K562 (cell line): ENCODE data around the gene CDCP1. TPM values are rescaled to one million over a fixed set of nuclear protein-coding genes. Genes with fewer than 3 reads are reported as not detected.

ENCODE experiments used
- CBX3 ChIP-seq, 2 experiments: IDR thresholded peaks; 1 replicate in 1 of 2; 2 replicates in 1 of 2; pipeline ENCODE4 v1.6.1; 2012; ENCODE audit warnings: inconsistent platforms in 2 of 2, low read length in 2 of 2, borderline replicate concordance in 1 of 2, control low read depth in 1 of 2
- CSDE1 ChIP-seq, 2 experiments: fragments of 450-650 bp; IDR thresholded peaks; 2 replicates each; pipeline ENCODE4 v1.6.1; 2016; ENCODE audit warnings: mild to moderate bottlenecking in 1 of 2
- DPF2 ChIP-seq: fragments of 450-650 bp; IDR thresholded peaks from 2 replicates; pipeline ENCODE4 v1.6.1; 2016
- GTF2E2 ChIP-seq: fragments of 200-800 bp; sonication (Bioruptor generic); IDR thresholded peaks from 2 replicates; pipeline ENCODE4 v1.6.1; 2016; ENCODE audit warnings: missing genetic modification characterization, missing compliant biosample characterization
- MCM2 ChIP-seq: fragments of 450-650 bp; IDR thresholded peaks from 2 replicates; pipeline ENCODE4 v1.6.1; 2017; ENCODE audit warnings: low read depth, mild to moderate bottlenecking
- RUNX1 ChIP-seq: sonication (generic); IDR thresholded peaks from 2 replicates; pipeline ENCODE4 v1.6.1; 2016; ENCODE audit warnings: antibody characterized with exemption, low read depth
- SP1 ChIP-seq: sonication (generic); formaldehyde crosslinking; IDR thresholded peaks from 2 replicates; pipeline ENCODE4 v1.8.1; 2022; ENCODE audit warnings: mild to moderate bottlenecking, missing genetic modification reagents
- TRIM28 ChIP-seq: fragments of 450-650 bp; IDR thresholded peaks from 2 replicates; pipeline ENCODE4 v1.6.1; 2017
- ZNF212 ChIP-seq: fragments of 450-650 bp; formaldehyde crosslinking; IDR thresholded peaks from 2 replicates; pipeline ENCODE4 v1.4.0; 2020; ENCODE audit warnings: mild to moderate bottlenecking
- polyA plus RNA-seq, 8 experiments: library from polyadenylated mRNA; depleted of rRNA in 4 of 8; stranded (reverse) in 5 of 8; unstranded in 3 of 8; fragments of >200 nt; fragmentation: Nextera tagmentation in 2 of 8; fragmentation: Illumina TruSeq in 1 of 8; extraction: Ambion mirVana in 2 of 8; extraction: Trizol in 1 of 8; gene quantifications; 2 replicates each; pipeline versions ENCODE4 v1.2.1 to v1.2.3, GENCODE V29; 2011 to 2014; ENCODE audit warnings: inconsistent platforms in 1 of 8, missing spikeins in 1 of 8
- total RNA-seq, 7 experiments: library from RNA; depleted of rRNA in 6 of 7; stranded (reverse); fragments of >200 nt in 6 of 7; fragmentation: Illumina TruSeq in 2 of 7; extraction: Trizol in 2 of 7; gene quantifications; 2 replicates each; pipeline versions ENCODE4 v1.2.1 to v1.2.3, GENCODE V29; 2011 to 2021; ENCODE audit warnings: low replicate concordance in 1 of 7
- TF ChIP-seq, protein P1 (sequence below), 2 experiments: fragments of 450-650 bp; IDR thresholded peaks; 2 replicates each; pipeline ENCODE4 v1.6.1; 2016; ENCODE audit warnings: mild to moderate bottlenecking in 2 of 2, borderline replicate concordance in 1 of 2, low read depth in 1 of 2, moderate library complexity in 1 of 2
- TF ChIP-seq, protein P2 (sequence below): IDR thresholded peaks from 3 replicates; pipeline ENCODE4 v1.6.1; 2011; ENCODE audit warnings: borderline replicate concordance, mild to moderate bottlenecking, moderate library complexity; ENCODE audit not compliant: insufficient read length; ENCODE audit errors: extremely low read depth
- TF ChIP-seq, protein P3 (sequence below): IDR thresholded peaks from 2 replicates; pipeline ENCODE4 v1.6.1; 2016; ENCODE audit warnings: missing genetic modification characterization, missing compliant biosample characterization
- TF ChIP-seq, protein P4 (sequence below), 3 experiments: fragments of 200-800 bp in 1 of 3; sonication (Bioruptor generic) in 1 of 3; sonication (generic) in 1 of 3; formaldehyde crosslinking in 1 of 3; IDR thresholded peaks; 2 replicates each; pipeline versions ENCODE4 v1.6.1 to v1.8.0; 2016 to 2022; ENCODE audit warnings: mild to moderate bottlenecking in 2 of 3, missing compliant biosample characterization in 2 of 3, missing genetic modification characterization in 2 of 3, missing genetic modification reagents in 1 of 3

The CDCP1 gene
- total and polyA plus RNA-seq, 9 of the 15 experiments (the other 6 are each of a cell fraction or from before 2014, with no cell fraction given), result 3.9 to 16.4 (median 5.2) TPM

DNA sequence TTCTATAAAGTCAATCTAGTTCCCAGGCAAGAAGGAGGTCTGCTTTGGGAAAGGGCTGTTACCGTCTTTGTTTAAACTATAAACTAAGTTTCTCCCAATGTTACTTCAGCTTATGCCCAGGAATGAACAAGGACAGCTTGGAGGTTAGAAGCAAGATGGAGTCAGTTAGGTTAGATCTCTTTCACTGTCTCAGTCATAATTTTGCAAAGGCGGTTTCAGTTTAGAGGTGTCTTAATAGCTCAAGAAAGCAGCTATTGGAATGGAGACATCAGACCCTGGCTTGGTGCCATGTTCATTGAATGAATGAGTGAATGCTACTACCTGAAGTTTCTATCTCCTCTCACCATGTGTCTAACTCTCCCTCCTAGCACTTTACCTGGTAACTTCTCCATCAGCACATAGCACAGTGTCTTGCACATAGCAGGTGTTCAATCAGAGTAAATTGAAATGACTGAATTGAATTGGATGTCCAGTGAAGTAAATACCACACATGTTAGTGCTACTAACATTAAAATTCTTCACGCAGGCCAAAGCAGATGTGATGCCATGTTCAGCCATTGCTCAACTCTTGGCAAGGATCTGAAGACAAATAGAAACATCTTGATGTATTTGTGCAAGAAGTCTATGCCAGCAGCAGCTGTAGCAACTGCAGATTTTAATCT, 91.9 kb downstream of the CDCP1 start (continued):
- TF ChIP-seq, protein P1, sequence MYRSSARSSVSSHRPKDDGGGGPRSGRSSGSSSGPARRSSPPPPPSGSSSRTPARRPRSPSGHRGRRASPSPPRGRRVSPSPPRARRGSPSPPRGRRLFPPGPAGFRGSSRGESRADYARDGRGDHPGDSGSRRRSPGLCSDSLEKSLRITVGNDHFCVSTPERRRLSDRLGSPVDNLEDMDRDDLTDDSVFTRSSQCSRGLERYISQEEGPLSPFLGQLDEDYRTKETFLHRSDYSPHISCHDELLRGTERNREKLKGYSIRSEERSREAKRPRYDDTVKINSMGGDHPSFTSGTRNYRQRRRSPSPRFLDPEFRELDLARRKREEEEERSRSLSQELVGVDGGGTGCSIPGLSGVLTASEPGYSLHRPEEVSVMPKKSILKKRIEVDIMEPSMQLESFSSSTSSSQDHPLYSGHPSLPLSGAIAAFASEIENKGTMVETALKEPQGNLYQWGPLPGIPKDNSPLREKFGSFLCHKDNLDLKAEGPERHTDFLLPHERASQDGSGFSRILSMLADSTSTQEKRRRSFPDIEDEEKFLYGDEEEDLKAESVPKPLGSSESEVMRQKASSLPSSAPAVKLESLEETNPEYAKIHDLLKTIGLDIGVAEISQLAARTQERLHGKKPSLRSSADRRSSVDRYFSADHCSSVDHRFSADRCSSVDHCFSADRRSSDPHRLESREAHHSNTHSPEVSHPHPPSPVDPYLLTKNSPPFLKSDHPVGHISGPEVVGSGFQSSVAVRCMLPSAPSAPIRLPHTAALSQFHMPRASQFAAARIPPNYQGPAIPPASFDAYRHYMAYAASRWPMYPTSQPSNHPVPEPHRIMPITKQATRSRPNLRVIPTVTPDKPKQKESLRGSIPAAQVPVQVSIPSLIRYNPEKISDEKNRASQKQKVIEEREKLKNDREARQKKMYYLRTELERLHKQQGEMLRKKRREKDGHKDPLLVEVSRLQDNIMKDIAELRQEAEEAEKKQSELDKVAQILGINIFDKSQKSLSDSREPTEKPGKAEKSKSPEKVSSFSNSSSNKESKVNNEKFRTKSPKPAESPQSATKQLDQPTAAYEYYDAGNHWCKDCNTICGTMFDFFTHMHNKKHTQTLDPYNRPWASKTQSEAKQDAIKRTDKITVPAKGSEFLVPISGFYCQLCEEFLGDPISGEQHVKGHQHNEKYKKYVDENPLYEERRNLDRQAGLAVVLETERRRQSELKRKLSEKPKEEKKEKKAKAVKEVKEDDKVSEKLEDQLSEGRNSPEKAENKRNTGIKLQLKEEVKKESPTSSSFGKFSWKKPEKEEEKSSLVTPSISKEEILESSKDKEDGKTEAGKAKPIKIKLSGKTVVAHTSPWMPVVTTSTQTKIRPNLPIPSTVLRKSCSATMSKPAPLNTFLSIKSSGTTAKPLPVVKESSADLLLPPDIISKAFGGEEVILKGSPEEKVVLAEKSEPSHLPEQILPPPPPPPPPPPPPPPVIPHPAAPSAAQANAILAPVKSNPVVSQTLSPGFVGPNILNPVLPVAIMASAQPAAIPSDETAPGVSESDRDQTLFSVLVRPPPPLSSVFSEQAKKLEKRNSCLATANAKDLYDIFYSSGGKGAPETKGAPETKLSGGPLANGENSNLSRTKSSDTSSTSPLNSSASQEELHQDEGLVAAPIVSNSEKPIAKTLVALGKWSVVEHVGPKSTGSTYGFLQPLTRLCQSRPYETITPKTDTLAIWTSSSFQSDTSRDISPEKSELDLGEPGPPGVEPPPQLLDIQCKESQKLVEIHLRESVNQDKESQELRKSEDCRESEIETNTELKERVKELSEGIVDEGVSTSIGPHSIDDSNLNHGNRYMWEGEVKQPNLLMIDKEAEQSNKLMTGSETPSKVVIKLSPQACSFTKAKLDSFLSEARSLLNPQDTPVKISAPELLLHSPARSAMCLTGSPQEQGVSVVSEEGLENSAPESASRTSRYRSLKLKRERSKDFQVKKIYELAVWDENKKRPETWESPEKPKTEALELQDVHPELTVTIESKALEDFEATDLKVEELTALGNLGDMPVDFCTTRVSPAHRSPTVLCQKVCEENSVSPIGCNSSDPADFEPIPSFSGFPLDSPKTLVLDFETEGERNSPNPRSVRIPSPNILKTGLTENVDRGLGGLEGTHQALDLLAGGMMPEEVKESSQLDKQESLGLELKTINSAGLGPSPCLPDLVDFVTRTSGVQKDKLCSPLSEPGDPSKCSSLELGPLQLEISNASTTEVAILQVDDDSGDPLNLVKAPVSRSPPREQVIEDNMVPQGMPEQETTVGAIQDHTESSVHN (IDR thresholded peaks at IDR 0.05; ENCODE audit: borderline replicate concordance in 1 of 2, low read depth in 1 of 2), result no peak; a peak in 1 of 4 replicates
- TF ChIP-seq ZNF212 (CRISPR knock-in tag) (peak; percentile 86), SP1 (CRISPR knock-in tag) (no peak), RUNX1 (no peak), DPF2 (0 out of 2 replicates have a peak, but pooled peaks have one; percentile 57), MCM2 (no peak), CSDE1 (IDR thresholded peaks at IDR 0.05) (no peak), CBX3 (IDR thresholded peaks at IDR 0.05; ENCODE audit: borderline replicate concordance in 1 of 2, low read length in 2 of 2) (no peak), TRIM28 (no peak), GTF2E2 (tag) (peak; percentile 87; the same call in 1 of the 2 replicates)
- TF ChIP-seq, protein P2, sequence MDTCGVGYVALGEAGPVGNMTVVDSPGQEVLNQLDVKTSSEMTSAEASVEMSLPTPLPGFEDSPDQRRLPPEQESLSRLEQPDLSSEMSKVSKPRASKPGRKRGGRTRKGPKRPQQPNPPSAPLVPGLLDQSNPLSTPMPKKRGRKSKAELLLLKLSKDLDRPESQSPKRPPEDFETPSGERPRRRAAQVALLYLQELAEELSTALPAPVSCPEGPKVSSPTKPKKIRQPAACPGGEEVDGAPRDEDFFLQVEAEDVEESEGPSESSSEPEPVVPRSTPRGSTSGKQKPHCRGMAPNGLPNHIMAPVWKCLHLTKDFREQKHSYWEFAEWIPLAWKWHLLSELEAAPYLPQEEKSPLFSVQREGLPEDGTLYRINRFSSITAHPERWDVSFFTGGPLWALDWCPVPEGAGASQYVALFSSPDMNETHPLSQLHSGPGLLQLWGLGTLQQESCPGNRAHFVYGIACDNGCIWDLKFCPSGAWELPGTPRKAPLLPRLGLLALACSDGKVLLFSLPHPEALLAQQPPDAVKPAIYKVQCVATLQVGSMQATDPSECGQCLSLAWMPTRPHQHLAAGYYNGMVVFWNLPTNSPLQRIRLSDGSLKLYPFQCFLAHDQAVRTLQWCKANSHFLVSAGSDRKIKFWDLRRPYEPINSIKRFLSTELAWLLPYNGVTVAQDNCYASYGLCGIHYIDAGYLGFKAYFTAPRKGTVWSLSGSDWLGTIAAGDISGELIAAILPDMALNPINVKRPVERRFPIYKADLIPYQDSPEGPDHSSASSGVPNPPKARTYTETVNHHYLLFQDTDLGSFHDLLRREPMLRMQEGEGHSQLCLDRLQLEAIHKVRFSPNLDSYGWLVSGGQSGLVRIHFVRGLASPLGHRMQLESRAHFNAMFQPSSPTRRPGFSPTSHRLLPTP, result no peak
- TF ChIP-seq, protein P3, sequence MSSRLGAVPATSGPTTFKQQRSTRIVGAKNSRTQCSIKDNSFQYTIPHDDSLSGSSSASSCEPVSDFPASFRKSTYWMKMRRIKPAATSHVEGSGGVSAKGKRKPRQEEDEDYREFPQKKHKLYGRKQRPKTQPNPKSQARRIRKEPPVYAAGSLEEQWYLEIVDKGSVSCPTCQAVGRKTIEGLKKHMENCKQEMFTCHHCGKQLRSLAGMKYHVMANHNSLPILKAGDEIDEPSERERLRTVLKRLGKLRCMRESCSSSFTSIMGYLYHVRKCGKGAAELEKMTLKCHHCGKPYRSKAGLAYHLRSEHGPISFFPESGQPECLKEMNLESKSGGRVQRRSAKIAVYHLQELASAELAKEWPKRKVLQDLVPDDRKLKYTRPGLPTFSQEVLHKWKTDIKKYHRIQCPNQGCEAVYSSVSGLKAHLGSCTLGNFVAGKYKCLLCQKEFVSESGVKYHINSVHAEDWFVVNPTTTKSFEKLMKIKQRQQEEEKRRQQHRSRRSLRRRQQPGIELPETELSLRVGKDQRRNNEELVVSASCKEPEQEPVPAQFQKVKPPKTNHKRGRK (tag), result no peak
- TF ChIP-seq, protein P4, sequence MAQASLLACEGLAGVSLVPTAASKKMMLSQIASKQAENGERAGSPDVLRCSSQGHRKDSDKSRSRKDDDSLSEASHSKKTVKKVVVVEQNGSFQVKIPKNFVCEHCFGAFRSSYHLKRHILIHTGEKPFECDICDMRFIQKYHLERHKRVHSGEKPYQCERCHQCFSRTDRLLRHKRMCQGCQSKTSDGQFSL (CRISPR knock-in tag; IDR thresholded peaks at IDR 0.05), result no peak
- TF ChIP-seq, protein P4 (tag; IDR thresholded peaks at IDR 0.05), result peak in 1 of 2 experiments; percentile 96; a peak in 2 of 4 replicates
